GM19324 (cell line): ENCODE measurements around the gene HOXC13.

Source experiments
- ATAC-seq: cut with Tn5 transposase; IDR thresholded peaks from one replicate; pipeline ENCODE4 v1.9.1; 2021; ENCODE audit warnings: mild to moderate bottlenecking, moderate library complexity; ENCODE audit not compliant: unreplicated experiment, low FRiP score

The HOXC13 gene

GRCh38 chr12:53992377-53992889 lies 53.8 kb downstream of the HOXC13 start:
- ATAC-seq = no peak

GRCh38 chr12:53993162-53994008 lies 54.8 kb downstream of the HOXC13 start:
- ATAC-seq = no peak

GRCh38 chr12:53994009-53994263 lies 55.3 kb downstream of the HOXC13 start:
- no peak for ATAC-seq

- no peak for ATAC-seq
Measured at GRCh38 chr12:53994264-53995001, 55.8 kb downstream of the HOXC13 start.

GRCh38 chr12:53995002-53995377 lies 56.4 kb downstream of the HOXC13 start:
- no peak for ATAC-seq

GRCh38 chr12:53995378-53996239 lies 57.0 kb downstream of the HOXC13 start:
- ATAC-seq = no peak
